Ishikawa (cell line): ENCODE measurements around the gene PAQR9.

Source experiments
- CEBPB ChIP-seq: IDR thresholded peaks from 2 replicates; pipeline ENCODE4 v1.6.1; 2012
- CREB1 ChIP-seq: IDR thresholded peaks from 2 replicates; pipeline ENCODE4 v1.6.1; 2012; ENCODE audit warnings: low read depth
- EGR1 ChIP-seq: IDR thresholded peaks from 2 replicates; pipeline ENCODE4 v1.6.1; 2012
- EP300 ChIP-seq: IDR thresholded peaks from 2 replicates; pipeline ENCODE4 v1.6.1; 2012; ENCODE audit warnings: borderline replicate concordance
- FOXM1 ChIP-seq: IDR thresholded peaks from 2 replicates; pipeline ENCODE4 v1.6.1; 2012; ENCODE audit warnings: low read depth, borderline replicate concordance
- NFIC ChIP-seq: IDR thresholded peaks from 2 replicates; pipeline ENCODE4 v1.6.1; 2012
- RAD21 ChIP-seq: IDR thresholded peaks from 2 replicates; pipeline ENCODE4 v1.6.1; 2012; ENCODE audit warnings: low read depth
- TAF1 ChIP-seq: IDR thresholded peaks from 2 replicates; pipeline ENCODE4 v1.6.1; 2012; ENCODE audit warnings: low read depth, mild to moderate bottlenecking
- TCF12 ChIP-seq: IDR thresholded peaks from 2 replicates; pipeline ENCODE4 v1.6.1; 2012; ENCODE audit warnings: low read depth
- TEAD4 ChIP-seq: IDR thresholded peaks from 2 replicates; pipeline ENCODE4 v1.6.1; 2012
- USF1 ChIP-seq: IDR thresholded peaks from 2 replicates; pipeline ENCODE4 v1.6.1; 2012
- YY1 ChIP-seq: IDR thresholded peaks from 2 replicates; pipeline ENCODE4 v1.6.1; 2012; ENCODE audit warnings: low read depth
- ZBTB7A ChIP-seq: IDR thresholded peaks from 2 replicates; pipeline ENCODE4 v1.6.1; 2012; ENCODE audit warnings: low read depth
- TF ChIP-seq, protein P1 (sequence below): IDR thresholded peaks from 2 replicates; pipeline ENCODE4 v1.6.1; 2012
- TF ChIP-seq, protein P2 (sequence below): IDR thresholded peaks from 2 replicates; pipeline ENCODE4 v1.6.1; 2012; ENCODE audit warnings: low read depth, mild to moderate bottlenecking

The PAQR9 gene

GRCh38 chr3:142975316-142975995 lies 12.0 kb upstream of the PAQR9 start:
- TF ChIP-seq TAF1: no peak
- no peak for TF ChIP-seq TCF12
- TF ChIP-seq, protein P1, sequence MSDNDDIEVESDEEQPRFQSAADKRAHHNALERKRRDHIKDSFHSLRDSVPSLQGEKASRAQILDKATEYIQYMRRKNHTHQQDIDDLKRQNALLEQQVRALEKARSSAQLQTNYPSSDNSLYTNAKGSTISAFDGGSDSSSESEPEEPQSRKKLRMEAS: no peak
- no peak for TF ChIP-seq EP300
- TF ChIP-seq CEBPB: no peak
- TF ChIP-seq USF1: no peak
- no peak for TF ChIP-seq YY1
- no peak for TF ChIP-seq ZBTB7A
- no peak for TF ChIP-seq EGR1
- TF ChIP-seq TEAD4: no peak
- TF ChIP-seq, protein P2, sequence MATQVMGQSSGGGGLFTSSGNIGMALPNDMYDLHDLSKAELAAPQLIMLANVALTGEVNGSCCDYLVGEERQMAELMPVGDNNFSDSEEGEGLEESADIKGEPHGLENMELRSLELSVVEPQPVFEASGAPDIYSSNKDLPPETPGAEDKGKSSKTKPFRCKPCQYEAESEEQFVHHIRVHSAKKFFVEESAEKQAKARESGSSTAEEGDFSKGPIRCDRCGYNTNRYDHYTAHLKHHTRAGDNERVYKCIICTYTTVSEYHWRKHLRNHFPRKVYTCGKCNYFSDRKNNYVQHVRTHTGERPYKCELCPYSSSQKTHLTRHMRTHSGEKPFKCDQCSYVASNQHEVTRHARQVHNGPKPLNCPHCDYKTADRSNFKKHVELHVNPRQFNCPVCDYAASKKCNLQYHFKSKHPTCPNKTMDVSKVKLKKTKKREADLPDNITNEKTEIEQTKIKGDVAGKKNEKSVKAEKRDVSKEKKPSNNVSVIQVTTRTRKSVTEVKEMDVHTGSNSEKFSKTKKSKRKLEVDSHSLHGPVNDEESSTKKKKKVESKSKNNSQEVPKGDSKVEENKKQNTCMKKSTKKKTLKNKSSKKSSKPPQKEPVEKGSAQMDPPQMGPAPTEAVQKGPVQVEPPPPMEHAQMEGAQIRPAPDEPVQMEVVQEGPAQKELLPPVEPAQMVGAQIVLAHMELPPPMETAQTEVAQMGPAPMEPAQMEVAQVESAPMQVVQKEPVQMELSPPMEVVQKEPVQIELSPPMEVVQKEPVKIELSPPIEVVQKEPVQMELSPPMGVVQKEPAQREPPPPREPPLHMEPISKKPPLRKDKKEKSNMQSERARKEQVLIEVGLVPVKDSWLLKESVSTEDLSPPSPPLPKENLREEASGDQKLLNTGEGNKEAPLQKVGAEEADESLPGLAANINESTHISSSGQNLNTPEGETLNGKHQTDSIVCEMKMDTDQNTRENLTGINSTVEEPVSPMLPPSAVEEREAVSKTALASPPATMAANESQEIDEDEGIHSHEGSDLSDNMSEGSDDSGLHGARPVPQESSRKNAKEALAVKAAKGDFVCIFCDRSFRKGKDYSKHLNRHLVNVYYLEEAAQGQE: no peak
- no peak for TF ChIP-seq RAD21
- TF ChIP-seq CREB1: no peak

- TF ChIP-seq ZBTB7A: no peak
- TF ChIP-seq TEAD4: no peak
- no peak for TF ChIP-seq TCF12
- TF ChIP-seq CEBPB: no peak
- TF ChIP-seq, protein P2: no peak
These were observed 9.9 kb upstream of the PAQR9 start for GRCh38 chr3:142973217-142974009.

- no peak for TF ChIP-seq ZBTB7A
- TF ChIP-seq TAF1: no peak
- TF ChIP-seq EP300: no peak
- TF ChIP-seq FOXM1: no peak
- TF ChIP-seq, protein P2: no peak
- TF ChIP-seq NFIC: no peak
- no peak for TF ChIP-seq USF1
- no peak for TF ChIP-seq EGR1
- TF ChIP-seq CREB1: no peak
- TF ChIP-seq CEBPB: no peak
- TF ChIP-seq TCF12: no peak
- TF ChIP-seq, protein P1: no peak
- no peak for TF ChIP-seq TEAD4
- no peak for TF ChIP-seq RAD21
- TF ChIP-seq YY1: no peak
These were observed 8.7 kb upstream of the PAQR9 start for GRCh38 chr3:142972092-142972753.

DNA sequence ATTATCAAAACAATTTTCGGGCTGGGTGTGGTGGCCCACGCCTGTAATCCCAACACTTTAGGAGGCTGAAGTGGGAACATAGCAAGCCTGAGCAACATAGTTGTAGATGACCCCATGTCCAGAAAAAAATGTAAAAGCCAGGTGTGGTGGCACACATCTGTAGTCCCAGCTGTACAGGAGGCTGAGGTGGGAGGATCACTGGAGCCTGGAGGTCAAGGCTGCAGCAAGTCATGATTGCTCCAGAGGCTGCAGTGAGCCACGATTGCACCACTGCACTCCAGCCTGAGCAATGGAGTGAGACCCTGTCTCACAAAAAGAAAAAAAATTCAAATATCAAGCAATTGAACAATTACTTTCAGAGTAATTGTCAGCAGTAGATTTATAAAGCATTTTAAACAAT lies 8.0 kb upstream of the PAQR9 start:
- TF ChIP-seq RAD21: no peak
- no peak for TF ChIP-seq NFIC
- TF ChIP-seq, protein P1: no peak
- no peak for TF ChIP-seq YY1
- TF ChIP-seq EP300: no peak
